ENCODE measurements around the gene INTS6L.

Gene INTS6L

DNA sequence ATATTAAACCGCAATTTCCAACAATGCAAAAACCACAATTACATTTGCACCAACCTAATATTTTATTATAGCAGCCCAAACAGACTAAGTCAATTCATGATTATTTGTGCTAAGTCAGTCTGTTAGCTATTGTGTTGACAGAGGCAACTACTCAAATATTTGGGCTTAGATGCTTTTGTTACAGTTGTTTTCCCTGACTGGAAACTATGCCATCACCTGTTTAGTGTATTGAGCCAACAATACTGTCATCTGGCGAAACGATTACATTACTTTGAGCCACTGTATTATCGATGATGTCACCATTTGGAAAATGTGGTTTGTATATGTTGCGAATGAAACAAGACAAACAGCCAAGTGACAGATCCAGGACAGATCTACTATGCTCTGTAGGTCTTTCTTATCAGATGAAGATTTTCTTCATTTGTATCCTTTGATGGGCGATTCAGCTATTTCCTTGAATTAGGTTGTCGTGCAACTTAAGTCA lies 38.7 kb upstream of the INTS6L start:
- TF ChIP-seq, protein P1, sequence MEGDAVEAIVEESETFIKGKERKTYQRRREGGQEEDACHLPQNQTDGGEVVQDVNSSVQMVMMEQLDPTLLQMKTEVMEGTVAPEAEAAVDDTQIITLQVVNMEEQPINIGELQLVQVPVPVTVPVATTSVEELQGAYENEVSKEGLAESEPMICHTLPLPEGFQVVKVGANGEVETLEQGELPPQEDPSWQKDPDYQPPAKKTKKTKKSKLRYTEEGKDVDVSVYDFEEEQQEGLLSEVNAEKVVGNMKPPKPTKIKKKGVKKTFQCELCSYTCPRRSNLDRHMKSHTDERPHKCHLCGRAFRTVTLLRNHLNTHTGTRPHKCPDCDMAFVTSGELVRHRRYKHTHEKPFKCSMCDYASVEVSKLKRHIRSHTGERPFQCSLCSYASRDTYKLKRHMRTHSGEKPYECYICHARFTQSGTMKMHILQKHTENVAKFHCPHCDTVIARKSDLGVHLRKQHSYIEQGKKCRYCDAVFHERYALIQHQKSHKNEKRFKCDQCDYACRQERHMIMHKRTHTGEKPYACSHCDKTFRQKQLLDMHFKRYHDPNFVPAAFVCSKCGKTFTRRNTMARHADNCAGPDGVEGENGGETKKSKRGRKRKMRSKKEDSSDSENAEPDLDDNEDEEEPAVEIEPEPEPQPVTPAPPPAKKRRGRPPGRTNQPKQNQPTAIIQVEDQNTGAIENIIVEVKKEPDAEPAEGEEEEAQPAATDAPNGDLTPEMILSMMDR (IDR thresholded peaks at IDR 0.05), result no peak
- no peak overlapping the region for H3K4me2 ChIP-seq (ENCODE audit: low read length)
- no peaks in the 10 kb centered on the region for H3K4me1 ChIP-seq
- H3K79me2 ChIP-seq, result no peaks in the 10 kb centered on the region
- no peak overlapping the region for H2AFZ ChIP-seq
- H3K9me3 ChIP-seq (ENCODE audit: control insufficient read depth, low read length), result no peaks in the 10 kb centered on the region
- no peak overlapping the region for H3K27ac ChIP-seq
- H3K9ac ChIP-seq, result no peak overlapping the region
- no peaks in the 10 kb centered on the region for H3K36me3 ChIP-seq (ENCODE audit: control insufficient read depth, insufficient read depth, low read length)
- H3K27me3 ChIP-seq (ENCODE audit: control insufficient read depth, insufficient read depth, low read length), result no peaks in the 10 kb centered on the region
- no peak overlapping the region for H3K4me3 ChIP-seq (ENCODE audit: low read depth, low read length)

DNA sequence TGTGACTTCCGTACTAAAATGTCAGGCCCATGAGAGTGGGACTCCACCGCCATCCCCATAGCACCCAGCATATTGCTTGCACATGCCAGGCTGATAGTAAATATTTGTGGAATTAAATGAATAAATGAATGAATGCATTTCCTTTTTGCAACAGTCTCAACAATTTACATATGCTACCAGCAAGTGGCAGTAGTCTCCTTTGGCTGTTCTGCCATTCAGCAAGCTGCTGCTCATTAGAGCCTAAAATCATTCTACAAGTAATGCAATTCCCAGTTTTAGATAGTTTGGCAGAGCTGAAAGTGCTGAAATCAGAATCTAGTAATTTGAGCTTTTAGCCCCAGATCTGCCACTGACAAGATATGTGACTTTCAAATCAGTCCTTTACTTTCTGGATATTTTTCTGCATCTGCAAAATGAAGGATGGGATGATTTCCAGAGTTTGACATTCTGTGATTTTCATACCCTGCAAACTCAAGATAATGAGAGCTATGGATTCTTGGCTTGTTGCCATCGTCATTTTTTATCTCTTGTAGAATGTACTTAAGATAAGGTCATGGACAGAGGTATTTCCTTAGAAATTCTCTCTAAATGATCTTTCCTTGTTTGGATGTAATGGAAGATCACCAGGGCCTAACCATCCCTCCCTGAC lies 35.7 kb upstream of the INTS6L start:
- no peaks in the 10 kb centered on the region for H3K79me2 ChIP-seq
- H3K36me3 ChIP-seq (ENCODE audit: control insufficient read depth, insufficient read depth, low read length), result no peaks in the 10 kb centered on the region
- H3K9me3 ChIP-seq (ENCODE audit: control insufficient read depth, low read length), result no peaks in the 10 kb centered on the region
- TF ChIP-seq, protein P1 (IDR thresholded peaks at IDR 0.05), result peak; percentile 60
- no peak overlapping the region for H3K9ac ChIP-seq
- H3K4me1 ChIP-seq, result no peaks in the 10 kb centered on the region
- no peak overlapping the region for H3K4me3 ChIP-seq (ENCODE audit: low read depth, low read length)
- H2AFZ ChIP-seq, result no peak overlapping the region
- H3K27me3 ChIP-seq (ENCODE audit: control insufficient read depth, insufficient read depth, low read length), result no peaks in the 10 kb centered on the region
- H3K27ac ChIP-seq, result no peak overlapping the region
- H3K4me2 ChIP-seq (ENCODE audit: low read length), result no peak overlapping the region

DNA sequence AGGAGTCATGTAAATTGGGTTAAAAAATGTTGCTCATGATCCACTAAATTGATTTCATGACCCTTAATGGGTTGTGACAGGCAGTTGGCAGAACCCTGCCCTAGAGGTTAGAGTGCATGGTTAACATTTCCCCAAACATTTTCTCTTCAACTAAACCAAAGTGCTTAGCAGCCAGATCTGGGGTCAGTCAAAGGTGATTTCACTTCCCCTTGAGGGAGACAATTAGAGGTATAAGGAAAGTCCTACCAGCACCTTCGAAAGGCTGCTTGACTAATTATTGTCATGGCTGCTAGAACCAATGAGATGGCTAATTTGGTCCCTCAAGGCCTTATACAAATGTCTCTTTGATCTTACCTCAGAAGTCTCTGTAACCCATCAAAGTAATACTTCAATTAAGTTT lies 30.9 kb upstream of the INTS6L start:
- no peak overlapping the region for H3K27ac ChIP-seq
- no peaks in the 10 kb centered on the region for H3K9me3 ChIP-seq (ENCODE audit: control insufficient read depth, low read length)
- no peak overlapping the region for H3K9ac ChIP-seq
- no peaks in the 10 kb centered on the region for H3K4me1 ChIP-seq
- H2AFZ ChIP-seq, result no peak overlapping the region
- H3K4me3 ChIP-seq (ENCODE audit: low read depth, low read length), result no peak overlapping the region
- no peaks in the 10 kb centered on the region for H3K36me3 ChIP-seq (ENCODE audit: control insufficient read depth, insufficient read depth, low read length)
- no peaks in the 10 kb centered on the region for H3K79me2 ChIP-seq
- TF ChIP-seq, protein P1 (IDR thresholded peaks at IDR 0.05), result no peak
- no peaks in the 10 kb centered on the region for H3K27me3 ChIP-seq (ENCODE audit: control insufficient read depth, insufficient read depth, low read length)
- H3K4me2 ChIP-seq (ENCODE audit: low read length), result no peak overlapping the region

DNA sequence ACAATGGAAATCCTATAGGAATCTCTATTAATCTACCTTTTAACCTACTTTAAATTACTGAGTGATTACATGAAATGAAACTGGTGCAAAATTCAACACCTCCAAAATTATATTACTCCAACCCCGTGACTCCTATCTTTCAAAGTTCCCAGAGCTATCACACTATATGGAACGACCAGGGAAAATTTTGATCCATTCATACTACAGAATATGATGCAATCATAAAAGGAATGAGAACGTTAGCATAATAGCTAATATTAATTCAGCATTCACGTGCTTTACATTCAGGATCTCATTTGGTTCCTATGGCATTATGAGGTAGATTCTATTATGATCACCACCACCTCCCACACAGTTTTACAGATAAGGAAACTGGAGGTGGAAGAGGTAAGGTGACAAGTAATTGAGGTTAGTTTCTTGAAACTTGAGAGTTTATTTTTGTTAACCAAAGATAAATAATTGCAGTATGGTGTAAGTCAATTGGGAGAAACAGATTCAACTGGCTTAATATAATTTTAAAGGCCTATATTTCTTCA lies 29.4 kb upstream of the INTS6L start:
- Histone ChIP-seq H3K4me2 (ENCODE audit: low read length) (no peak overlapping the region), H3K27ac (no peak overlapping the region), H2AFZ (no peak overlapping the region), H3K9me3 (ENCODE audit: control insufficient read depth, low read length) (no peaks in the 10 kb centered on the region), H3K36me3 (ENCODE audit: control insufficient read depth, insufficient read depth, low read length) (no peaks in the 10 kb centered on the region), H3K79me2 (no peaks in the 10 kb centered on the region), H3K4me1 (no peaks in the 10 kb centered on the region), H3K9ac (no peak overlapping the region), H3K27me3 (ENCODE audit: control insufficient read depth, insufficient read depth, low read length) (no peaks in the 10 kb centered on the region), H3K4me3 (ENCODE audit: low read depth, low read length) (no peak overlapping the region)
- TF ChIP-seq, protein P1 (IDR thresholded peaks at IDR 0.05), result no peak

DNA sequence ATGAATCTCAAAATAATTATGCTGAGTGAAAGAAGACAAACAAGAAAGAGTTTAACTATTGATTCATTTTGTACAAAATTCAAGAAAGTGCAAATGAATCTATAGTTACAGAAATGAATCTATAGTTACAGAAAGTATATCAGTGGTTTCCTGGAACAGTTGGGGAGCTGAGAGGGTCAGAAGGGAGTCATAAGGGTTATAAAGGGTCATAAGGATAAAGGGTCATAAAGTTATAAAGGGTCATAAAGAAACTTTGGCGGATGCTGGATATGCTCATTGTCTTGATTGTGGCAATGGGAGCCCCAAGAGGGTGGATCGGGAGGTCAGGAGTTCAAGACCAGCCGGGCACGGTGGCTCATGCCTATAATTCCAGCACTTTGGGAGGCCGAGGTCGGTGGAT lies 26.0 kb upstream of the INTS6L start:
- H3K36me3 ChIP-seq (ENCODE audit: control insufficient read depth, insufficient read depth, low read length), result no peaks in the 10 kb centered on the region
- H3K27ac ChIP-seq, result no peak overlapping the region
- H3K4me3 ChIP-seq (ENCODE audit: low read depth, low read length), result no peak overlapping the region
- no peak overlapping the region for H3K4me2 ChIP-seq (ENCODE audit: low read length)
- no peaks in the 10 kb centered on the region for H3K4me1 ChIP-seq
- H2AFZ ChIP-seq, result no peak overlapping the region
- no peaks in the 10 kb centered on the region for H3K27me3 ChIP-seq (ENCODE audit: control insufficient read depth, insufficient read depth, low read length)
- TF ChIP-seq, protein P1 (IDR thresholded peaks at IDR 0.05), result no peak
- H3K9me3 ChIP-seq (ENCODE audit: control insufficient read depth, low read length), result no peaks in the 10 kb centered on the region
- no peaks in the 10 kb centered on the region for H3K79me2 ChIP-seq
- no peak overlapping the region for H3K9ac ChIP-seq
